HG03097 (cell line): ENCODE results near the gene MACROH2A1.

Experiments
- ATAC-seq: cut with Tn5 transposase; IDR thresholded peaks from one replicate; pipeline ENCODE4 v1.9.1; 2021; ENCODE audit not compliant: unreplicated experiment, low FRiP score

Gene MACROH2A1

DNA sequence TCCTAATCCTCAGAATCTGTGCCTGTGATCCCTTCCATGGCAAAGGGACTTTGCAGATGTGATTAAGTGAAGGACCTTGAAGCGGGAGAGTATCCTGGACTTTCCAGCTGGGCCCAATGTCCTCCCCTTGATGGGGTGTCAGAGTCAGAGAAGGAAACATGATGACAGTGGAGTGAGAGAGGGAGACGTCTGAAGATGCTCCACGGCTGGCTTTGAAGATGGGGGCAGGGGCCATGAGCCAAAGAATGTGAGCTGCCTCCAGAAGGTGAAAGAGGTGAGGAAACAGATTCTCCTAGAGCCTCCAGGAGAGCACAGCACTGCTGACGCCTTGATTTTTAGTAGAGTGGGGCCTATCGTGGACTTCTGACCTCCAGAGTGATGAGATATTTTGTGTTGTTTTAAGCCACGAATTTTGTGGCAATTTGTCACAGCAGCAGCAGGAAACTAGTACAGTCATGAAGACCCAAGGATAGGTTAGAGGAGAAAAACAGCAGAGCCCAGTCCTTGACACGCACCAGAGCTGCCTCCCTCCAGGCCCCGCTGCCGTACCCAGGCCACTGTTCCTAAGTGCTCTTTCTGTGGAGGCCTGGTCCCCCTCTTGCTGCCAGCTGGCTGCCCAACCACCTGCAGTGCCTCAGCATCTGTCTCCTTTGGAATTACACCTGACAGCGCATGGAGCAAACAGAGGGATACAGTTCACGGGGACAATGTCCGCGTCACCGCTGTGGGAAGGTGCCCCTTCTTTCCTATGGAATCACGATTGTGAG is 78.1 kb downstream of the MACROH2A1 start:
- ATAC-seq = no peak

- no peak for ATAC-seq
Observed at GRCh38 chr5:135319928-135320606, 79.0 kb downstream of the MACROH2A1 start.

- no peak for ATAC-seq
Observed at GRCh38 chr5:135319458-135319857, 79.6 kb downstream of the MACROH2A1 start.

GRCh38 chr5:135318924-135319323 is 80.1 kb downstream of the MACROH2A1 start:
- ATAC-seq = no peak

GRCh38 chr5:135318037-135318436 is 81.0 kb downstream of the MACROH2A1 start:
- ATAC-seq = no peak

DNA sequence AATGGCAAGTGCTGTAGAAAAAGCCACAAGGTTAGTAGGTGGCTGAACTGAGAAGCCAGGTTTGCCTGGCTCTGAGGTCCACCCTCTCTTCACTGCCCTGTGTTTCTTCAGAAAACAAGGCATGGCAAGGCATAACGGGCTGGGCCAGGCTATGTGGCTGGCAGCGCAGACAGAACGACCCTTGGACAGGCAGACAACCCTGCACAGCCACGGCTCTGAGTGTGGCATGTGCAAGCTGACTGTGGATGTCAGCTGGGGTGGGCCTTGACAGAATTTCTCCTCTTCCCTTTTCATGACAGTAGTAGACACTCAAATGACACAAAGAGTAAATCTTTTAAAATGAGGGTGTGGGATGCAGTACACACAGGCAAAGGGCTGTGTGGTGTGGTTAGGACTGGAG is 81.7 kb downstream of the MACROH2A1 start:
- no peak for ATAC-seq

DNA sequence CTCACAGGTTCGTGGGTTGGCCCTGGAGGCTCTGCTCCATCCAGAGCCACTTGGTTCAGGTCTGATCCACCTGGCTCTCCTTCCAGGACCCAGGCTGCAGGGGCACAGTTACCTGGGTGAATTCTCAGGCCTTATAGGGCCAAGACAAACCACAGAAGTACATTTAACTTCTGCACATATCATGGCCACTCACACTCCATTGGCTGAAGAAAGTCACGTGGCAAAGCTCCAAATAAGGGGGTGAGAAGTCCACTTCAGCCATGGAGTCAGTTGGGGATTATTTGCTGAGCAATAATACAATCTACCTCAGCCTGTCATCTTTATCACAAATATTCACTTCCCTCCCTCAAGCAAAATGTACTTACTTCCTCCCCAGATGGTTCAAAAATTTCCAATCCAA is 83.6 kb downstream of the MACROH2A1 start:
- no peak for ATAC-seq

DNA sequence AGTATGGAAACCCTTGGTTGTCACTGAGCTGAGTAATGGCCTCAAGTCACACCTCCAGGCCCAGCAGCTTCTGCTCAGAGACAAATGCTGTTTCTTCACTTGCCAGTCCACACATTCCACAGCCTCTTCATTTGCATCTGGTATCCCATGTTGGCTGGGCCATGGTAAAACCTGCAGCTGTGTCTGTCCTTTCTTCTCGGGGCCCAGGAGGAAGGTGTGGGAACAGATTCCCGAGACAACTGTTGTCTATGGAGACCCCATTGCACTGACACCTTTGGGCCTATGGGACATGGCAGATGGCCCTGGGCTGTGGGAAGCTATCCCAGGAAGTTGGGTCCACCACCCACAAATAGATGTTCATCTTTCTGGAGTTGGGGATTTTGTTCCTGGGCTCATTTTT is 85.1 kb downstream of the MACROH2A1 start:
- no peak for ATAC-seq

DNA sequence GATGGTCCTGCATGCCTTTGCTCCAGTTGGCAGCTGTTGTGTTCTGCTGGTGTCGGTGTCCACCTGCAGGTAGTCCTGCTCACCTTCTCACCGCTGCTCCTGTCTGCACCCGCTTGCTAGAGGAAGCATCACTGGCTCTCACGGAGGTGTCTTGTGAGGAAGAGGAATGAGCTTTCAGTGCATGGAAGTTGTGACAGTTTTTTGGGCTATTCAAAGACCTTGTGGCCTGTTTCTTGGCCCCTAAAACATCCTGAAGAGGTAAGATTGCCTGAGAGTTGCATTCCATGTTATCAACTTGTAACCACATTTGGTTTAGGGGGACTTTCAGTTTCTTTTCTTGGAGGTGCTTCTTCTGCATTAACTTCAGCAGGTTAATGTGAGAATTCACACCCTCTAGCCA is 85.6 kb downstream of the MACROH2A1 start:
- no peak for ATAC-seq

GRCh38 chr5:135312255-135312935 is 86.6 kb downstream of the MACROH2A1 start:
- no peak for ATAC-seq

- no peak for ATAC-seq
Observed at GRCh38 chr5:135310328-135310989, 88.6 kb downstream of the MACROH2A1 start.

DNA sequence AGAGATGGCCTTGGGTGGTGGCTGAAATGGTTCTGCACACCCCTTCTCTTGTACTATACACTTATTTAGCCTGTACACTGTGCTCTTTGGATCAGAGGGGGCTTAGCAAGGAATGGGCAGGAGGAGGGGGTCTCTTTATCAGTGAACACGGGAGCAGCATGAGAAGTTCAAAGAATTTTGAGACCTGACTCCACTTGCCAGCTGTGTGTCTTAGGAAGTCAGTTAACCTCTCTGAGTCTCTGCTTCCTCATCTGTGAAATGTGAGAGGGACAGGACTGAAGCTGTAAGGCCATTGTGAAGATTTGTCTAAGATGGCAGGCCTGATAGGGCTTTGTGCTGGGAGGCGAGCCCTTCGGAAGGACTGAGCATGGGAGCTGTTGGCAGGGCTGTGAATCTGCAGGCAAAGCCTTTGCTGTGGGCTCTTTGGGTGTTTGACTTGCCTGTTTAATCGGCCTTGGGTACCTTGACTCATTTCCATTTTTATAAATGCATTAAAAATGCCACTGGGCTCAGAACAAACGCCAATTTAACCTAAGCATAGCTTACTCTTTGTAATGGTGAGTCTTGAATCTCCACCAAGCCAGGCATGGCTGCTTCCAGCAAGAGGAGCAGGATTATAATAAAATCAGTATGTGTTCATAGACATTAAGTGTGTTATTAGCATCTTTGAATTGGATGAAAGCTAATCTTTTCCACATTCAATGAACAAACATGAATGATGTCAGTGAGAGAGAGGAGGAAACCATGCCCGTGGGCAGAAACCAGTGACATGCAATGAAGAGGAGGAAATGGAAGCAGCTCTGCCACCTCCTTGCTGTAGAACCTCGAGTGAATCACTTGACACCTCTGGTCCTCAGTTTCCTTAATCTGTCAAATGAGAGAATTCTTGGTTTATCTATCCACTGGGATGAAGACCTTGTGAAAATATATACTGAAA is 89.4 kb downstream of the MACROH2A1 start:
- ATAC-seq = no peak

- ATAC-seq = no peak
Observed at GRCh38 chr5:135308752-135309151, 90.3 kb downstream of the MACROH2A1 start.

- ATAC-seq = no peak
Observed at GRCh38 chr5:135308245-135308644, 90.8 kb downstream of the MACROH2A1 start.

- no peak for ATAC-seq
Observed at GRCh38 chr5:135307143-135307903, 91.7 kb downstream of the MACROH2A1 start.

GRCh38 chr5:135306557-135306956 is 92.5 kb downstream of the MACROH2A1 start:
- no peak for ATAC-seq

- no peak for ATAC-seq
Observed at GRCh38 chr5:135304352-135305221, 94.4 kb downstream of the MACROH2A1 start.

GRCh38 chr5:135303582-135304173 is 95.4 kb downstream of the MACROH2A1 start:
- ATAC-seq = no peak
